Measurements from ENCODE around the gene SOX18. TPM values are rescaled to one million over a fixed set of nuclear protein-coding genes. Genes with fewer than 3 reads are reported as not detected.

SOX18 gene
- total and polyA plus RNA-seq, 2 of the 13 experiments (the other 11 are each of a cell fraction or from before 2014, with no cell fraction given), result 1.6 to 1.9 TPM

DNA sequence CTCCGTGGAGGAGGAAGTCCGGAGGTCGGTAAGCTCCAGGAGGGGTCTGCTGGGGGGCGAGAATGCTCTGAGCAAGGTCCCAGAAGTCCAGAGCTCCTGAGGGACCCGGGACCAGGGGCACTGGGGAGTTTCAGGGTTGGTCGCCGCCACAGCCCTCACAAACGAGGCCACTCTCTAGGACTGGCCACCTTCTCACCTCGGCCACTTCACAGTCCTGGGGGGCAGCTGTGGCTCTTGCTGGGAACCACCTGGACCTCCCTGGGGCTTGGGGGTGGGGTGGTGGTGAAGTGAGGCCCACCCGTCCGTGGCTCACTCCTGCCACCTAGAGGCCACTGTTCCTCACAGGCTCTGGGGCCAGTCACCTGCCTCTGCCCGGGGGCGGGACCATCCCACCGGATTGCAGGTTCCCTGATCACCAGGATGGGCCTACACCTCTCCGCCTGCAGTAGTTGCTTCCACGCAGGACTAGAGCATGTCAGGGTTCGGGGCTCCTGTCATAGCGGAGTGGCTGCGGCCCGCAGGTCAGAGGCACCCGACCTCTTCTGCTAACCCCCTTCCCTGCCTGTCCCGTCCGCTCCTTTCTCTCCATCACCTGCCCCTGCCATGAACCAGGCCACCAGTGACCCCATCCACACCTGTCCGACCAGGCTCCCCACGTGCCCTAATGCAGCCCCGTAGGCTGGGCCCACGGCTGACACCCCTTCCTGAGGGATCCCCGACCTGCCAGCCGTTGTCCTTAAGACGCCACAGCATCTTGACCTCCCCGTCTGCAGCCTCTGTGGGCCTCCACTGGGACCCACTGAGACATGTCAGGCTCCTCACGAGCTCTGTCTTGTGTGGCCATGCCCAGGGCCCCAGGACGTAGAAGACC is 8.4 kb upstream of the SOX18 start (continued):
- TF ChIP-seq, protein P1, sequence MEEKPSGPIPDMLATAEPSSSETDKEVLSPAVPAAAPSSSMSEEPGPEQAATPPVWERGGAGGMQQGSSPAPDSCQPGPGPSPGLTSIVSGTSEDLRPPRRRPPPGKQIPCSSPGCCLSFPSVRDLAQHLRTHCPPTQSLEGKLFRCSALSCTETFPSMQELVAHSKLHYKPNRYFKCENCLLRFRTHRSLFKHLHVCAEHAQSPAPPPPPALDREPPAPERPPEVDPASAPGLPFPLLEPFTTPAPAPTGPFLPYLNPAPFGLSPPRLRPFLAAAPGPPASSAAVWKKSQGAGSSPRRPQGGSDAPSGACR (CRISPR knock-in tag; IDR thresholded peaks at IDR 0.05), result no peak; the same call in 1 of the 2 replicates
- TF ChIP-seq, protein P2, sequence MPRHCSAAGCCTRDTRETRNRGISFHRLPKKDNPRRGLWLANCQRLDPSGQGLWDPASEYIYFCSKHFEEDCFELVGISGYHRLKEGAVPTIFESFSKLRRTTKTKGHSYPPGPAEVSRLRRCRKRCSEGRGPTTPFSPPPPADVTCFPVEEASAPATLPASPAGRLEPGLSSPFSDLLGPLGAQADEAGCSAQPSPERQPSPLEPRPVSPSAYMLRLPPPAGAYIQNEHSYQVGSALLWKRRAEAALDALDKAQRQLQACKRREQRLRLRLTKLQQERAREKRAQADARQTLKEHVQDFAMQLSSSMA (CRISPR knock-in tag; IDR thresholded peaks at IDR 0.05), result no peak
- TF ChIP-seq, protein P3, sequence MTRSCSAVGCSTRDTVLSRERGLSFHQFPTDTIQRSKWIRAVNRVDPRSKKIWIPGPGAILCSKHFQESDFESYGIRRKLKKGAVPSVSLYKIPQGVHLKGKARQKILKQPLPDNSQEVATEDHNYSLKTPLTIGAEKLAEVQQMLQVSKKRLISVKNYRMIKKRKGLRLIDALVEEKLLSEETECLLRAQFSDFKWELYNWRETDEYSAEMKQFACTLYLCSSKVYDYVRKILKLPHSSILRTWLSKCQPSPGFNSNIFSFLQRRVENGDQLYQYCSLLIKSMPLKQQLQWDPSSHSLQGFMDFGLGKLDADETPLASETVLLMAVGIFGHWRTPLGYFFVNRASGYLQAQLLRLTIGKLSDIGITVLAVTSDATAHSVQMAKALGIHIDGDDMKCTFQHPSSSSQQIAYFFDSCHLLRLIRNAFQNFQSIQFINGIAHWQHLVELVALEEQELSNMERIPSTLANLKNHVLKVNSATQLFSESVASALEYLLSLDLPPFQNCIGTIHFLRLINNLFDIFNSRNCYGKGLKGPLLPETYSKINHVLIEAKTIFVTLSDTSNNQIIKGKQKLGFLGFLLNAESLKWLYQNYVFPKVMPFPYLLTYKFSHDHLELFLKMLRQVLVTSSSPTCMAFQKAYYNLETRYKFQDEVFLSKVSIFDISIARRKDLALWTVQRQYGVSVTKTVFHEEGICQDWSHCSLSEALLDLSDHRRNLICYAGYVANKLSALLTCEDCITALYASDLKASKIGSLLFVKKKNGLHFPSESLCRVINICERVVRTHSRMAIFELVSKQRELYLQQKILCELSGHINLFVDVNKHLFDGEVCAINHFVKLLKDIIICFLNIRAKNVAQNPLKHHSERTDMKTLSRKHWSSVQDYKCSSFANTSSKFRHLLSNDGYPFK (CRISPR knock-in tag; IDR thresholded peaks at IDR 0.05; ENCODE audit: borderline replicate concordance), result peak; percentile 67; the same call in 1 of the 2 replicates
- TF ChIP-seq KAT8 (CRISPR knock-in tag; IDR thresholded peaks at IDR 0.05) (peak; percentile 68; the same call in 1 of the 2 replicates), MEIS1 (CRISPR knock-in tag; IDR thresholded peaks at IDR 0.05; ENCODE audit: borderline replicate concordance) (peak; percentile 5; the same call in 1 of the 2 replicates), KLF9 (CRISPR knock-in tag; IDR thresholded peaks at IDR 0.05; ENCODE audit: low read depth) (peak; percentile 22; the same call in 1 of the 2 replicates), ZMAT3 (CRISPR knock-in tag; conservative IDR thresholded peaks at IDR 0.05) (no peak), HMG20B (CRISPR knock-in tag; conservative IDR thresholded peaks at IDR 0.05) (no peak), ZNF629 (CRISPR knock-in tag; conservative IDR thresholded peaks at IDR 0.05) (peak; percentile 32; the same call in 1 of the 2 replicates)
- TF ChIP-seq, protein P4, sequence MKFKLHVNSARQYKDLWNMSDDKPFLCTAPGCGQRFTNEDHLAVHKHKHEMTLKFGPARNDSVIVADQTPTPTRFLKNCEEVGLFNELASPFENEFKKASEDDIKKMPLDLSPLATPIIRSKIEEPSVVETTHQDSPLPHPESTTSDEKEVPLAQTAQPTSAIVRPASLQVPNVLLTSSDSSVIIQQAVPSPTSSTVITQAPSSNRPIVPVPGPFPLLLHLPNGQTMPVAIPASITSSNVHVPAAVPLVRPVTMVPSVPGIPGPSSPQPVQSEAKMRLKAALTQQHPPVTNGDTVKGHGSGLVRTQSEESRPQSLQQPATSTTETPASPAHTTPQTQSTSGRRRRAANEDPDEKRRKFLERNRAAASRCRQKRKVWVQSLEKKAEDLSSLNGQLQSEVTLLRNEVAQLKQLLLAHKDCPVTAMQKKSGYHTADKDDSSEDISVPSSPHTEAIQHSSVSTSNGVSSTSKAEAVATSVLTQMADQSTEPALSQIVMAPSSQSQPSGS (CRISPR knock-in tag; IDR thresholded peaks at IDR 0.05), result peak; percentile 54
- TF ChIP-seq, protein P5, sequence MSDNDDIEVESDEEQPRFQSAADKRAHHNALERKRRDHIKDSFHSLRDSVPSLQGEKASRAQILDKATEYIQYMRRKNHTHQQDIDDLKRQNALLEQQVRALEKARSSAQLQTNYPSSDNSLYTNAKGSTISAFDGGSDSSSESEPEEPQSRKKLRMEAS (IDR thresholded peaks at IDR 0.05), result 0 out of 2 replicates have a peak, but pooled peaks have one; percentile 7
- TF ChIP-seq, protein P6, sequence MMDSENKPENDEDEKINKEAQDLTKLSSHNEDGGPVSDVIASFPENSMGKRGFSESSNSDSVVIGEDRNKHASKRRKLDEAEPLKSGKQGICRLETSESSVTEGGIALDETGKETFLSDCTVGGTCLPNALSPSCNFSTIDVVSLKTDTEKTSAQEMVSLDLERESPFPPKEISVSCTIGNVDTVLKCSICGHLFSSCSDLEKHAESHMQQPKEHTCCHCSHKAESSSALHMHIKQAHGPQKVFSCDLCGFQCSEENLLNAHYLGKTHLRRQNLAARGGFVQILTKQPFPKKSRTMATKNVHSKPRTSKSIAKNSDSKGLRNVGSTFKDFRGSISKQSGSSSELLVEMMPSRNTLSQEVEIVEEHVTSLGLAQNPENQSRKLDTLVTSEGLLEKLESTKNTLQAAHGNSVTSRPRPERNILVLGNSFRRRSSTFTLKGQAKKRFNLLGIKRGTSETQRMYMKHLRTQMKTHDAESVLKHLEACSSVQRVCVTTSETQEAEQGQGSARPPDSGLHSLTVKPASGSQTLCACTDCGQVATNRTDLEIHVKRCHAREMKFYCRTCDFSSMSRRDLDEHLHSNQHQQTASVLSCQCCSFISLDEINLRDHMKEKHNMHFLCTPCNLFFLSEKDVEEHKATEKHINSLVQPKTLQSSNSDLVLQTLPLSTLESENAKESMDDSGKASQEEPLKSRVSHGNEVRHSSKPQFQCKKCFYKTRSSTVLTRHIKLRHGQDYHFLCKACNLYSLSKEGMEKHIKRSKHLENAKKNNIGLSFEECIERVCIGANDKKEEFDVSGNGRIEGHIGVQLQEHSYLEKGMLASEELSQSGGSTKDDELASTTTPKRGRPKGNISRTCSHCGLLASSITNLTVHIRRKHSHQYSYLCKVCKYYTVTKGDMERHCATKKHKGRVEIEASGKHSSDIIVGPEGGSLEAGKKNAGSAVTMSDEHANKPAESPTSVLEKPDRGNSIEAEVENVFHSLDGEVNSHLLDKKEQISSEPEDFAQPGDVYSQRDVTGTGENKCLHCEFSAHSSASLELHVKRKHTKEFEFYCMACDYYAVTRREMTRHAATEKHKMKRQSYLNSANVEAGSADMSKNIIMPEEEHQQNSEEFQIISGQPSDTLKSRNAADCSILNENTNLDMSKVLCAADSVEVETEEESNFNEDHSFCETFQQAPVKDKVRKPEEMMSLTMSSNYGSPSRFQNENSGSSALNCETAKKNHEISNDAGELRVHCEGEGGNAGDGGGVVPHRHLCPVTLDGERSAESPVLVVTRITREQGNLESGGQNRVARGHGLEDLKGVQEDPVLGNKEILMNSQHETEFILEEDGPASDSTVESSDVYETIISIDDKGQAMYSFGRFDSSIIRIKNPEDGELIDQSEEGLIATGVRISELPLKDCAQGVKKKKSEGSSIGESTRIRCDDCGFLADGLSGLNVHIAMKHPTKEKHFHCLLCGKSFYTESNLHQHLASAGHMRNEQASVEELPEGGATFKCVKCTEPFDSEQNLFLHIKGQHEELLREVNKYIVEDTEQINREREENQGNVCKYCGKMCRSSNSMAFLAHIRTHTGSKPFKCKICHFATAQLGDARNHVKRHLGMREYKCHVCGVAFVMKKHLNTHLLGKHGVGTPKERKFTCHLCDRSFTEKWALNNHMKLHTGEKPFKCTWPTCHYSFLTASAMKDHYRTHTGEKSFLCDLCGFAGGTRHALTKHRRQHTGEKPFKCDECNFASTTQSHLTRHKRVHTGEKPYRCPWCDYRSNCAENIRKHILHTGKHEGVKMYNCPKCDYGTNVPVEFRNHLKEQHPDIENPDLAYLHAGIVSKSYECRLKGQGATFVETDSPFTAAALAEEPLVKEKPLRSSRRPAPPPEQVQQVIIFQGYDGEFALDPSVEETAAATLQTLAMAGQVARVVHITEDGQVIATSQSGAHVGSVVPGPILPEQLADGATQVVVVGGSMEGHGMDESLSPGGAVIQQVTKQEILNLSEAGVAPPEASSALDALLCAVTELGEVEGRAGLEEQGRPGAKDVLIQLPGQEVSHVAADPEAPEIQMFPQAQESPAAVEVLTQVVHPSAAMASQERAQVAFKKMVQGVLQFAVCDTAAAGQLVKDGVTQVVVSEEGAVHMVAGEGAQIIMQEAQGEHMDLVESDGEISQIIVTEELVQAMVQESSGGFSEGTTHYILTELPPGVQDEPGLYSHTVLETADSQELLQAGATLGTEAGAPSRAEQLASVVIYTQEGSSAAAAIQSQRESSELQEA (CRISPR knock-in tag; IDR thresholded peaks at IDR 0.05; ENCODE audit: not compliant biosample characterization), result no peak

Data from HepG2 (cell line).